ENCODE results near the gene UBE2U.
"Not testable (repeated sequence)": the region's sequence is repeated elsewhere in the genome, so short reads cannot be mapped to it uniquely, and the experiment has no call there.

The UBE2U gene

GRCh38 chr1:64242895-64243756 lies 39.7 kb downstream of the UBE2U start:
- DNase-seq = peak; percentile 22

DNA sequence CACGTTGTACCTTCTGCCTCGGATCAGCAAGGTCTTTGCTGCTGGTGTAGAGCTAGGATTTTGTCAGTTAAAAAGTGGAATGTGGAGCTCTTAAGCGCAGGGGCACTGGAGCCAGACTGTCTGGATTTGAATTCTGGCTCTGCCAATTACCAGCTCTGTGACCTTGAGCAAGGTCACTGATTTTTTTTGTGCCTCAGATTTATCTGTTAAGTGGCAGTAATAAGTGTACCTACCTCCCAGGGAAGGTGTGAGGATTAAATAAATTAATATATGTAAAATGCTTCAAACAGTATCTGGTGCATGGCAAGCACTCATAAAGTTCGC lies 40.3 kb downstream of the UBE2U start:
- no peak for DNase-seq

GRCh38 chr1:64245495-64245894 lies 42.1 kb downstream of the UBE2U start:
- DNase-seq = no peak

- DNase-seq = peak; percentile 45
Measured at GRCh38 chr1:64246294-64246917, 43.0 kb downstream of the UBE2U start.

DNA sequence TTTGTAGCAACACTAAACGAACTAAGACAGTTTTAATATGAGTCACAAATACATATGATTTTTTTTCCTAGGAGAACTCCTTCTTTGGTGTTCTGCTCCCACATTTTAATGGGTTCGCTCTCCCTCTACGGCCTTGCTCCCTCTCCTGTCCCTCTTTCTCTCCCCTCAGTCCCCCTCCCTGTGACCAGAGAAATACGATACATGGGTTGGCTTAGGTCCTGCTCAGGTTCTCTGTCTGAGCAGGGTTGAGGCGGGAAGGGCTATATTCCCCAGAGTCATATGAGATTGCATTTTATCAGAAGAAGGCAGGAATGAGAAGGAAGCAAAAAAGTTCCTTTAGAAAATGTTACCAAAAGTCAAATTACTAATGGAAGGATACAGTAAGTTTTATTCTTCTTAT lies 44.6 kb downstream of the UBE2U start:
- DNase-seq = no peak

DNA sequence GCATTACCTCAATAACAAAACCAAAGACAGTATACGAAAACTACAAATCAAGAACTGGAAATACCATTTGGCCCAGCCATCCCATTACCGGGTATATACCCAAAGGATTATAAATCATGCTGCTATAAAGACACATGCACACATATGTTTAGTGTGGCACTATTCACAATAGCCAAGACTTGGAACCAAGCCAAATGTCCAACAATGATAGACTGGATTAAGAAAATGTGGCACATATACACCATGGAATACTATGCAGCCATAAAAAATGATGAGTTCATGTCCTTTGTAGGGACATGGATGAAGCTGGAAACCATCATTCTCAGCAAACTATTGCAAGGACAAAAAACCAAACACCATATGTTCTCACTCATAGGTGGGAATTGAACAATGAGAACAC lies 47.0 kb downstream of the UBE2U start:
- not testable (repeated sequence) for DNase-seq

DNA sequence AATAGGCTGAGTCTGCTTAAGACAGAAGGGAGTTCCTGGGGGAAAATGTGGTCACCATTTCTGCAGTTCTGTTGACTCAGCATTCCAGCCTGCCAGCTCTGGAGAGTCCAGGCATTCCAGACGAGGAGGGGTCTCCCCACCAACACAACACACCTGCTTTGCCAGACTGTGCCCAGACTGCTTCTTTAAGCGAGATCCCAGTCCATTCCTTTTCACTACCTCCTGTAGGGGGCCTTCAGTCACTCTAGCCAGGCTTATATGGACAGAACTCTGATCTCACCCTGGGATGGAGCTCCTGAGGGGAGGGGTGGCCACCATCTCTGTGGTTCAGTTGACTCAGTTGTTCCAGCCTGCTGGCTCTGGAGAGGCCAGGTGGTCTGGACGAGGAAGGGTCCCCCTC lies 48.5 kb downstream of the UBE2U start:
- peak; percentile 6 for DNase-seq

- not testable (repeated sequence) for DNase-seq
Measured at GRCh38 chr1:64257233-64257632, 53.8 kb downstream of the UBE2U start.

DNA sequence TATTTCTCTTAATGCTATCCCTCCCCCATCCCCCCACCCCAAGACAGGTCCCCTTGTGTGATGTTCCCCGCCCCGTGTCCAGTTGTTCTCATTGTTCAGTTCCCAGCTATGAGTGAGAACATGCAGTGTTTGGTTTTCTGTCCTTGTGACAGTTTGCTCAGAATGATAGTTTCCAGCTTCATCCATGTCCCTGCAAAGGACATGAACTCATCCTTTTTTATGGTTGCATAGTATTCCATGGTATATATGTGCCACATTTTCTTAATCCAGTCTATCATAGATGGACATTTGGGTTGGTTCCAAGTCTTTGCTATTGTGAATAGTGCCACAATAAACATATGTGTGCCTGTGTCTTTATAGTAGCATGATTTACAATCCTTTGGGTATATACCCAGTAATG lies 55.0 kb downstream of the UBE2U start:
- not testable (repeated sequence) for DNase-seq

DNA sequence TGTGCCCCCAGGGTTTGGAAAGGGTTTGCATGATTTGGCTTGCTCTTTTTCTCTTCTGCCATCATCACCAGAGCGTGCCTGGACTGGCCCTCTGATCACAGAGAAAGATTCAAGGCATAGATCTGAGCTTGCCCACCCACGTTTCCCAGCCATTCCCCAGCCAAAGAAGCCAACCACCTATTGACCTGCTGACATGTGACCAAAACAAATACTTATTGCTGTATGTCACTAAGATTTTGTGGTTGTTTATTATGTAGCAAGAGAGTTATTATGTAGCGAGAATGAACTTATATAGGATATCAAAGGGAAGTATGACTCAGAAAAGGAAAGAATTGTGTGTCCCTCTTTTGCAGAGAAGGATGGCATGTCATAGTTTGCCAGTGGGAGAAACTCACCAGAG lies 59.9 kb downstream of the UBE2U start:
- no peak for DNase-seq

- DNase-seq = no peak
Measured at GRCh38 chr1:64263856-64264255, 60.4 kb downstream of the UBE2U start.

DNA sequence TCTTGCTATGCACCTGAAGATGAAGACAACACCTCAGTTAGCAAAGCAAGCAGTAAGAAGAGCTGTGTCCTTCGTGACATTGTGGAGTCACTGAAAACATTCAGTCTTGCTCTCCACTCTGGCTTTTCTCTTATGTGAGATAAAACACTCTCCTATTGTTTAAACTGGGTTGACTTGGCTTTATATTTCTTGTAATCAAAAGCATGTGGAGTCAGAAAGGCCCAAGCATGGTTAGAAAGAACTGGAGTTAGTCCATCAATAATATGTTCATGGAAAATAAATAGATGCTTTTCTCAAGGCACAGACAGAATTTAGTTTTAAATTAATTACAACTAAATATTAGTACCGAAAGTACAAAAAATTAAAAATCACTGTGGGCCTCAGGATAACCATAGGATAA lies 61.7 kb downstream of the UBE2U start:
- DNase-seq = no peak

DNA sequence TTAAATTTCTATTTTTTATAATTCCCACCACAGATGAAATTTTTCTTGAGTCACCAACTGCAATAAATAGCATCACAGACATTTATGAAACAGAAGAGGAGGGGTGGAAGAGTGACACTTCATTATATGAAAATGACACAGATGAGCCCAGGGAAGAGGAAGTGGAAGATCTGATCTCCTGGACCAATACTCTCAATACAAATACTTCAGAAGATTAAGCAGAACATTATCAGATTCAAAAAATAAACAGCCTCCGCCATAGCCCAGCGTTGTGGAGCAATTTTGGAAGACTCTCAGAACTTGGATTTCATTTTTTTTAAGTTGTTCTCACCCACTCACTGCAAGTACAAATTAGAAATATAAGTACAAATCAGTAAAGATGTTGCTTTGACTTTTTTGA lies 63.6 kb downstream of the UBE2U start:
- no peak for DNase-seq

DNA sequence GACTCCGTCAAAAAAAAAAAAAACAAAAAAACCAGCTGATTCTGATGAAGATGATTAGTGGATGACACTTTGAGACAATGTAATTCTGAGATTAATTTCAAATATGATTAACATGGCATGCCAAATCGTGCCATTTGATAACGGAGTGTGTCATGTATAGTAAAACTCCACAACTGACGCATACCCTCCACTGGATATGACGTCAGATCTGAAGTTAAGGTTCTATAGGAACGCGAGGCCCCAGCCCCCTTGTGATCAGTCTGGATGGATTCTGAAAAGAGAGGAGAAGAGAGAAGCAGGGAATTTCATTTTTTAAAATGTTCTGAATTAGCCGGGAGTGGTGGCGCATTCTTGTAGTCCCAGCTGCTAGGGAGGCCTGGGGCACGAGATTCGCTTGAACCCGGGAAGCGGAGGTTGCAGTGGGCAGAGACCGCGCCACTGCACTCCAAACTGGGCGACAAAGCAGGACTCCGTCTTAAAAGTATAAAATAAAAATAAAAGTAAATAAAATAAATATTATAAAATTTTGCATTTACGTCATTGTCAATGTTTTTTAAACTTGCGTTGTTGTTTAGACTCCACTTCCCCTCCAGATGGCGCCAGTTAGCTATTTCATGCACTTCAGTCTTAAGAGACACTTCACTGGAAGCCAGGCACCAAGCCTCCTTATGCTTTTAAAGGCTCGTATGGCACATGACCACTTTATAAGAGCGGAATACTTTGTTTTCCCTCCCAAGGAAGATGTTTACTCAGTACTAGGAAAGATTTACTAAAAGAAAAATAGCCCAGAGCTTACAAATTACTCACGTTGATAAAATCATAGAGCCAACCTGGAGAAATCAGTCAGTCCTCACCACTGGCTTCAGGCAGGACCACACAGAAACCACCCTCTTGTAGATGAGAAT lies 65.5 kb downstream of the UBE2U start:
- DNase-seq = peak; percentile 80

GRCh38 chr1:64269558-64269884 lies 66.1 kb downstream of the UBE2U start:
- no peak for DNase-seq

- DNase-seq = no peak
Measured at GRCh38 chr1:64280001-64280400, 76.6 kb downstream of the UBE2U start.

- peak; percentile 89 for DNase-seq
Measured at GRCh38 chr1:64282351-64282750, 78.9 kb downstream of the UBE2U start.

DNA sequence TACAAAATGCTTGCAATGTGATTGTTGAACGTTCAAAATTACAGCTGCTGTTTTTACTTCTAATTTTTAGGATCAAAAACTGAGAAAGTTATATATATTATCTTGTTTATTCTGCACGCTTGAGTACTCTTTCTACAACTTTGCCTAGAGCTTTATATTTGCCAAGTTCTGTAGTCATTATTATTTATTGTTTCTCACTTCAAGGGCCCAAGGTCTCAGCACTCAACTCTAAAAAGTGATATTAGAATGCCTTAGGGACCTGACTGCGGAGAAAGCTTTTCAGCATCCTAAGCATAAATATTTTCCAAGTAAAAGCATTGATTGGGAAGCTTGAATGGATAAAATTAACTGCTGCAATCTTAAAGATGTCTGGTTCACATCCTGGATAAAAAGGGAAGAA lies 83.6 kb downstream of the UBE2U start:
- DNase-seq = no peak

- no peak for DNase-seq
Measured at GRCh38 chr1:64290420-64290819, 87.0 kb downstream of the UBE2U start.

DNA sequence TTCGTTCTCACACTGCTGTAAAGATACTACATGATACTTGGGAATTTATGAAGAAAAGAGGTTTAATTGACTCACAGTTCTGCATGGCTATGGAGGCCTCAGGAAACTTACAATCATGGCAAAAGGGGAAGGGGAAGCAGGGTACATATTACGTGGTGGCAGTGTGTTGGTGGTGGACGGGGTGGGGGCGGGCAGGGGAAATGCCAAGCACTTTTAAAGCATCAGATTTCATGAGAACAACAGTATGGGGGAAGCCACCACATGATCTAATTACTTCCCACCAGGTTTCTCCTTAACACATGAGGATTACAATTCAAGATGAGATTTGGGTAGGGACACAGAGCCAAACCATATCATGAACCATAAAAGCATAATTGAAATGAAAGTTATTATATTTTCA lies 88.5 kb downstream of the UBE2U start:
- DNase-seq = no peak

GRCh38 chr1:64292399-64292798 lies 89.0 kb downstream of the UBE2U start:
- DNase-seq = no peak

GRCh38 chr1:64293820-64294219 lies 90.4 kb downstream of the UBE2U start:
- no peak for DNase-seq

GRCh38 chr1:64295136-64295535 lies 91.7 kb downstream of the UBE2U start:
- DNase-seq = no peak

DNA sequence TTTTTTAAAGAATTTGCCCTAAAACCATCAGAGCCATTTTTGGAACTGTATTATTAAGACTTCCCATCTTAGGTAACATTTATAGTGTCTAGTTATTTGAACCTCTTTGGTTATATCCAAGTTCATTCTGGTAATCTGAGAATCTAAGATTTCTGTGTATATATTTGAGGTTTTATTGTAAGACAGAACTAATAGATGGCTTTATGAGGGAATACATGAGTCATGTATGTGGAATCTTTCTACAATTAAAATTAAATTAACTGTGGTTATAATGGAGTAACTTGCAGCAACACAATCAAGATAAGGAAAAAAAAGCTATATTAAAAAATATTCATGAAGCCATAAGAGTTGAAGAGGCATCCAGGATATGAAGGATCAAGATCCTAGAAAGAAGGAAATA lies 92.1 kb downstream of the UBE2U start:
- no peak for DNase-seq

Data from NCI-H146 (cell line).